Gastroesophageal sphincter (tissue), 3 donors: ENCODE measurements around the gene CSPG5.

Experiments
- CTCF ChIP-seq, 4 experiments: fragments of 200-600 bp in 2 of 4; fragments of 450-650 bp in 2 of 4; sonication (generic) in 1 of 4; IDR thresholded peaks; one replicate each; pipeline ENCODE4 v1.5.1; 2017 to 2019; ENCODE audit warnings: antibody characterized with exemption in 4 of 4, mild to moderate bottlenecking in 2 of 4, moderate library complexity in 2 of 4
- EP300 ChIP-seq: sonication (generic); formaldehyde crosslinking; IDR thresholded peaks from one replicate; pipeline ENCODE4 v1.6.1; 2017; ENCODE audit warnings: antibody characterized with exemption, mild to moderate bottlenecking
- POLR2A ChIP-seq, 2 donors: fragments of 450-650 bp; IDR thresholded peaks; one replicate each; pipeline ENCODE4 v1.6.1; 2017; ENCODE audit warnings: antibody characterized with exemption in 2 of 2, mild to moderate bottlenecking in 2 of 2, moderate library complexity in 1 of 2
- POLR2AphosphoS5 ChIP-seq: sonication (generic); formaldehyde crosslinking; IDR thresholded peaks from one replicate; pipeline ENCODE4 v1.6.1; 2017; ENCODE audit warnings: antibody characterized with exemption

GRCh38 chr3:47610583-47610982, 31.9 kb upstream of the CSPG5 start:
- TF ChIP-seq CTCF (IDR thresholded peaks at IDR 0.05) (no peak), EP300 (no peak), POLR2A (IDR thresholded peaks at IDR 0.05) (no peak), POLR2AphosphoS5 (no peak)
